ENCODE measurements around the gene HYLS1.
A peak's percentile ranks its signal among the peaks of the same experiment; 100 is the strongest.

HYLS1 gene

GRCh38 chr11:125935056-125935455 is 47.6 kb downstream of the HYLS1 start:
- no peaks in the 10 kb centered on the region for H3K9me3 ChIP-seq
- no peaks in the 10 kb centered on the region for H3K27me3 ChIP-seq
- peaks cover 11% of the 10 kb centered on the region; the same call in 1 of the 2 replicates for H3K4me1 ChIP-seq
- H3K36me3 ChIP-seq: no peaks in the 10 kb centered on the region
- DNase-seq: no peak
- TF ChIP-seq, protein P1, sequence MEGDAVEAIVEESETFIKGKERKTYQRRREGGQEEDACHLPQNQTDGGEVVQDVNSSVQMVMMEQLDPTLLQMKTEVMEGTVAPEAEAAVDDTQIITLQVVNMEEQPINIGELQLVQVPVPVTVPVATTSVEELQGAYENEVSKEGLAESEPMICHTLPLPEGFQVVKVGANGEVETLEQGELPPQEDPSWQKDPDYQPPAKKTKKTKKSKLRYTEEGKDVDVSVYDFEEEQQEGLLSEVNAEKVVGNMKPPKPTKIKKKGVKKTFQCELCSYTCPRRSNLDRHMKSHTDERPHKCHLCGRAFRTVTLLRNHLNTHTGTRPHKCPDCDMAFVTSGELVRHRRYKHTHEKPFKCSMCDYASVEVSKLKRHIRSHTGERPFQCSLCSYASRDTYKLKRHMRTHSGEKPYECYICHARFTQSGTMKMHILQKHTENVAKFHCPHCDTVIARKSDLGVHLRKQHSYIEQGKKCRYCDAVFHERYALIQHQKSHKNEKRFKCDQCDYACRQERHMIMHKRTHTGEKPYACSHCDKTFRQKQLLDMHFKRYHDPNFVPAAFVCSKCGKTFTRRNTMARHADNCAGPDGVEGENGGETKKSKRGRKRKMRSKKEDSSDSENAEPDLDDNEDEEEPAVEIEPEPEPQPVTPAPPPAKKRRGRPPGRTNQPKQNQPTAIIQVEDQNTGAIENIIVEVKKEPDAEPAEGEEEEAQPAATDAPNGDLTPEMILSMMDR (IDR thresholded peaks at IDR 0.05; ENCODE audit: low read depth, low read length): peak; percentile 42
- H3K4me3 ChIP-seq (ENCODE audit: low read depth, low read length): no peak overlapping the region

GRCh38 chr11:125935618-125936199 is 48.2 kb downstream of the HYLS1 start:
- peak; percentile 75 for DNase-seq
- Histone ChIP-seq H3K9me3 (no peaks in the 10 kb centered on the region), H3K4me3 (ENCODE audit: low read depth, low read length) (no peak overlapping the region), H3K4me1 (peaks cover 11% of the 10 kb centered on the region; the same call in 1 of the 2 replicates), H3K27me3 (no peaks in the 10 kb centered on the region), H3K36me3 (no peaks in the 10 kb centered on the region)
- TF ChIP-seq, protein P1 (IDR thresholded peaks at IDR 0.05; ENCODE audit: low read depth, low read length): no peak

- no peaks in the 10 kb centered on the region for H3K36me3 ChIP-seq
- no peaks in the 10 kb centered on the region for H3K27me3 ChIP-seq
Measured at GRCh38 chr11:125938418-125938817, 51.0 kb downstream of the HYLS1 start.

DNA sequence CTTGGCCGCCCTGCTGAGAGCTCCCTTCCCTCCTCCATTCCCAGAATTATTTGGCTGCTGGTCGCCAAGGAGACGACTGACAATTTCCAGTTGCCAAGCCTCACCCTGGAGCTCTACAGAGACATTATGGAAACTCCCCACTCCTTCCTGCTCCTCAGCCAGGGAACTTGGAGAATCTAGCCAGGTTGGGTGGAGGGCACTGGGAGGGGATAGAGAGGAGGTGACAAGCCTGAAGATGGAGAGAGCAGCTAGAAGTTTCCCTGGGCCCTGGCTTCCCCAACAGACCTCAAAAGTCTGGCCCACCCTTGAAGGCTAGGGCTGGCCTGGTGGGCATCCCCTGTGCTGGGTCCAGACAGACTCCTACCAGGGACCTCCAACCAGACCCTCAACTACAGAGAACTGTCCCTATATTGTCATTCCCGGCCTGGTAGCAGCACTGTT is 51.6 kb downstream of the HYLS1 start:
- peaks cover 11% of the 10 kb centered on the region; the same call in 1 of the 2 replicates for H3K4me1 ChIP-seq
- no peak for DNase-seq
- H3K4me3 ChIP-seq (ENCODE audit: low read depth, low read length): no peak overlapping the region
- no peaks in the 10 kb centered on the region for H3K9me3 ChIP-seq
- H3K36me3 ChIP-seq: no peaks in the 10 kb centered on the region
- H3K27me3 ChIP-seq: no peaks in the 10 kb centered on the region
- TF ChIP-seq, protein P1 (IDR thresholded peaks at IDR 0.05; ENCODE audit: low read depth, low read length): no peak

More at GRCh38 chr11:125938418-125938817, 51.0 kb downstream of the HYLS1 start:
- Histone ChIP-seq H3K4me1 (peaks cover 12% of the 10 kb centered on the region; the same call in 1 of the 2 replicates), H3K9me3 (no peaks in the 10 kb centered on the region), H3K4me3 (ENCODE audit: low read depth, low read length) (no peak overlapping the region)
- TF ChIP-seq, protein P1 (IDR thresholded peaks at IDR 0.05; ENCODE audit: low read depth, low read length): no peak
- no peak for DNase-seq

DNA sequence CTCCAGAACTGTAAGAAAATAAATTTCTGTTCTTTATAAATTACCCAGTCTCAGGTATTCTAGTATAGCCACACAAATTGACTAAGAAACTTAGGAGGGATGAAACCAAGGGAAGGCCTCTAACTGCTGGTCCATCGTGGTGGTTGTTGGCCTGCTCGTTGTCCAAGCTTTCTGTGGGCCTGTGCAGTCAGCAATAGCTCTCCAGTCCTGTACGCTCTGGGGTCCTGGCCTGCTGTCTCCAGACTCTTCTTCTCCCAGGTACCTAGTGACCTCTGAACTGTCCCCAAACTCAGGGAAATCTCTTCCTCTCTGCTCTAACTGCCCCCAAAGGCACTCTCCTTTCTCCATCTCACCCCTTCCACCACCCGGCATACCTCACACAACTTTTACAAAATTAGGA is 52.7 kb downstream of the HYLS1 start:
- TF ChIP-seq, protein P1 (IDR thresholded peaks at IDR 0.05; ENCODE audit: low read depth, low read length): no peak
- Histone ChIP-seq H3K36me3 (no peaks in the 10 kb centered on the region), H3K4me3 (ENCODE audit: low read depth, low read length) (no peak overlapping the region), H3K4me1 (peaks cover 8% of the 10 kb centered on the region; the same call in 1 of the 2 replicates), H3K9me3 (no peaks in the 10 kb centered on the region), H3K27me3 (no peaks in the 10 kb centered on the region)
- DNase-seq: no peak

DNA sequence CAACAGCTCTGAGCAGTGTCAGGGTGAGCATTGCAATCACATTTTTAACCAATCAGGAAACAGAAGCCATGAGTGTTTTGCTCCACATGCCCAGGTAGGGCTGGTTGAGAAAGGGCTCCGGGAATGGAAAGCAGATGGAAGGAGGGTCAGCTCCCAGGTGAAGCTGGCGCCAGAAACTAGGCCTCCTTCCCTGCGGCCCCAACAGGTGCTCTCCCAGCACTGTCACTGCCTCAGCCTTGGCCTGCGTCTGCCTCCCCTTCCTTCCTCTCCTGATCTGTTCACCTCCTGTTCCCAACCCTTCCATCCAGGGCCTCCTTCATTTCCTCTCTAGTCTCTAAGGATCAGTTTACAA is 53.8 kb downstream of the HYLS1 start:
- Histone ChIP-seq H3K4me1 (peaks cover 4% of the 10 kb centered on the region; the same call in 1 of the 2 replicates), H3K27me3 (no peaks in the 10 kb centered on the region), H3K4me3 (ENCODE audit: low read depth, low read length) (no peak overlapping the region), H3K36me3 (no peaks in the 10 kb centered on the region), H3K9me3 (no peaks in the 10 kb centered on the region)
- no peak for DNase-seq
- TF ChIP-seq, protein P1 (IDR thresholded peaks at IDR 0.05; ENCODE audit: low read depth, low read length): no peak
